Endothelial cell of umbilical vein (primary cell): ENCODE measurements around the gene RPS19. TPM values are rescaled to one million over a fixed set of nuclear protein-coding genes. Genes with fewer than 3 reads are reported as not detected.

Source experiments
- BruUV-seq: library from RNA; stranded (reverse); fragments of 400-500 nt; replicated peaks from 2 replicates; lab custom pipeline; 2021; lab: Mats Ljungman, UMichigan
- CTCF ChIA-PET: fragments of 300-600, 350-600 bp; sonication (Branson Sonifier 250); formaldehyde crosslinking; loops from one replicate; lab custom pipeline; 2021; ENCODE audit warnings: antibody characterized with exemption, inconsistent platforms; lab: Charles Lee
- POLR2A ChIA-PET: fragments of 300-600, 350-600 bp; sonication (Branson Sonifier 250); formaldehyde crosslinking; loops from one replicate; lab custom pipeline; 2021; ENCODE audit warnings: antibody characterized with exemption, inconsistent platforms; lab: Charles Lee
- DNase-seq: peaks from one replicate; pipeline ENCODE4 v3.0.0-alpha.2; 2011; ENCODE audit warnings: low read depth, low spot score
- FAIRE-seq: peaks from 2 replicates; lab custom pipeline; 2011; peaks lifted over from hg19 to GRCh38; lab: Jason Lieb, UNC
- H2AFZ ChIP-seq: 2 replicates; pipeline ENCODE4 v1.6.0; 2012; ENCODE audit warnings: low read depth, low read length, control low read depth, inconsistent platforms
- H3K27ac ChIP-seq: 2 replicates; pipeline ENCODE4 v1.5.1; 2011; ENCODE audit warnings: low read depth, mild to moderate bottlenecking, control low read depth, low read length, moderate library complexity; ENCODE audit not compliant: insufficient read depth
- H3K27me3 ChIP-seq, 2 experiments: 2 replicates each; pipeline versions ENCODE4 v1.6.0 to v1.6.1; 2011; ENCODE audit warnings: low read length in 2 of 2, mixed read lengths in 1 of 2; ENCODE audit not compliant: control insufficient read depth in 2 of 2, insufficient read depth in 2 of 2
- H3K36me3 ChIP-seq, 2 experiments: 2 replicates in 1 of 2; 3 replicates in 1 of 2; pipeline ENCODE4 v1.5.1; 2011; ENCODE audit warnings: low read length in 2 of 2, mild to moderate bottlenecking in 1 of 2, moderate library complexity in 1 of 2; ENCODE audit not compliant: control insufficient read depth in 2 of 2, insufficient read depth in 2 of 2; ENCODE audit errors: extremely low read depth in 1 of 2
- H3K4me1 ChIP-seq: 3 replicates; pipeline ENCODE4 v1.5.1; 2011; ENCODE audit warnings: mild to moderate bottlenecking, low read length; ENCODE audit not compliant: control insufficient read depth, insufficient read depth; ENCODE audit errors: extremely low read depth
- H3K4me2 ChIP-seq: 2 replicates; pipeline ENCODE4 v1.6.1; 2011; ENCODE audit warnings: low read length, control low read depth, mixed read lengths; ENCODE audit not compliant: insufficient read depth
- H3K4me3 ChIP-seq, 3 experiments: fragments of 200-600 bp in 1 of 3; sonication (generic), shearing (Covaris generic) in 1 of 3; replicated peaks in 1 of 3; 2 replicates each; pipeline ENCODE4 v1.5.1; 2011 to 2016; ENCODE audit warnings: control low read depth in 3 of 3, low read length in 3 of 3, mild to moderate bottlenecking in 2 of 3, inconsistent platforms in 1 of 3, low read depth in 1 of 3, moderate library complexity in 1 of 3; ENCODE audit not compliant: insufficient read depth in 1 of 3
- H3K79me2 ChIP-seq: 2 replicates; pipeline ENCODE4 v1.6.0; 2012; ENCODE audit warnings: low read length, inconsistent platforms; ENCODE audit not compliant: control insufficient read depth, insufficient read depth
- H3K9ac ChIP-seq: replicated peaks from 2 replicates; pipeline ENCODE3; 2011; ENCODE audit warnings: low read length, control low read depth; ENCODE audit not compliant: insufficient read depth; ENCODE audit errors: extremely low read depth
- H3K9me1 ChIP-seq: replicated peaks from 3 replicates; pipeline ENCODE4 v1.6.0; 2011; ENCODE audit warnings: mild to moderate bottlenecking, low read length; ENCODE audit not compliant: control insufficient read depth, insufficient read depth; ENCODE audit errors: extremely low read depth
- H3K9me3 ChIP-seq: replicated peaks from 2 replicates; pipeline ENCODE4 v1.5.1; 2012; ENCODE audit warnings: low read length, inconsistent platforms; ENCODE audit not compliant: control insufficient read depth, insufficient read depth
- H4K20me1 ChIP-seq: replicated peaks from 2 replicates; pipeline ENCODE3; 2011; ENCODE audit warnings: mild to moderate bottlenecking, low read length; ENCODE audit not compliant: control insufficient read depth, insufficient read depth; ENCODE audit errors: extremely low read depth
- EZH2 ChIP-seq: IDR thresholded peaks from 2 replicates; pipeline ENCODE4 v1.6.1; 2012; ENCODE audit warnings: borderline replicate concordance, low read depth, mild to moderate bottlenecking, moderate library complexity, low read length, inconsistent platforms; ENCODE audit not compliant: severe bottlenecking
- FOS ChIP-seq: IDR thresholded peaks from 2 replicates; pipeline ENCODE4 v1.6.1; 2011; ENCODE audit warnings: mild to moderate bottlenecking, low read length, moderate library complexity, borderline replicate concordance; ENCODE audit not compliant: insufficient read depth
- GATA2 ChIP-seq: IDR thresholded peaks from 2 replicates; pipeline ENCODE4 v1.7.0; 2011; ENCODE audit warnings: low read depth, mild to moderate bottlenecking, moderate library complexity, mixed read lengths, low read length; ENCODE audit not compliant: insufficient read length, insufficient read depth
- JUN ChIP-seq: IDR thresholded peaks from 2 replicates; pipeline ENCODE4 v1.6.1; 2011; ENCODE audit warnings: borderline replicate concordance, low read depth; ENCODE audit not compliant: insufficient read length, insufficient read depth
- MYC ChIP-seq: IDR thresholded peaks from one replicate; pipeline ENCODE4 v1.6.1; 2011; ENCODE audit warnings: mild to moderate bottlenecking, low read depth, low read length
- POLR2A ChIP-seq: IDR thresholded peaks from 2 replicates; pipeline ENCODE4 v1.6.1; 2012; ENCODE audit warnings: low read depth, mild to moderate bottlenecking, control low read depth, low read length
- POLR2AphosphoS5 ChIP-seq: IDR thresholded peaks from 2 replicates; pipeline ENCODE4 v1.6.1; 2012; ENCODE audit warnings: low read depth, mild to moderate bottlenecking, control low read depth, low read length, moderate library complexity; ENCODE audit not compliant: insufficient read depth
- dilution Hi-C: fragments of 300-500 bp; cut with MboI; formaldehyde crosslinking; loops from one replicate; pipeline ENCODE4 v1.15.0; 2019; ENCODE audit warnings: low sequenced_read_pairs; ENCODE audit not compliant: extremely low pct_ligation_motif_present
- intact Hi-C: fragments of 100-400 bp; cut with micrococcal nuclease; formaldehyde crosslinking; loops from one replicate; pipeline ENCODE4 v1.10.0; 2022
- polyA plus RNA-seq, 4 experiments: library from polyadenylated mRNA; depleted of rRNA in 3 of 4; stranded (reverse) in 3 of 4; unstranded in 1 of 4; fragments of >200 nt; gene quantifications; 2 replicates each; pipeline versions ENCODE4 v1.2.1 to v1.2.3, GENCODE V29; 2011 to 2012; ENCODE audit warnings: missing spikeins in 1 of 4
- total RNA-seq: library from RNA; stranded (reverse); gene quantifications from 2 replicates; pipeline ENCODE4 v1.2.3, GENCODE V29; 2021
- TF ChIP-seq, protein P1 (sequence below): IDR thresholded peaks from 2 replicates; pipeline ENCODE4 v1.6.1; 2011; ENCODE audit not compliant: insufficient read depth, insufficient read length
- TF ChIP-seq, protein P2 (sequence below), 2 donors: IDR thresholded peaks; 1 replicate in 1 of 2; 2 replicates in 1 of 2; pipeline ENCODE4 v1.5.1; 2011; ENCODE audit warnings: low read length in 2 of 2, mild to moderate bottlenecking in 2 of 2, moderate library complexity in 2 of 2, control low read depth in 1 of 2, inconsistent platforms in 1 of 2, low read depth in 1 of 2; ENCODE audit not compliant: insufficient read depth in 1 of 2; ENCODE audit errors: extremely low read depth in 1 of 2

Gene RPS19
- total and polyA plus RNA-seq, 2 donors (not counting 3 experiments of a cell fraction or from before 2014, with no cell fraction given), result 2,234 to 4,353 TPM

DNA sequence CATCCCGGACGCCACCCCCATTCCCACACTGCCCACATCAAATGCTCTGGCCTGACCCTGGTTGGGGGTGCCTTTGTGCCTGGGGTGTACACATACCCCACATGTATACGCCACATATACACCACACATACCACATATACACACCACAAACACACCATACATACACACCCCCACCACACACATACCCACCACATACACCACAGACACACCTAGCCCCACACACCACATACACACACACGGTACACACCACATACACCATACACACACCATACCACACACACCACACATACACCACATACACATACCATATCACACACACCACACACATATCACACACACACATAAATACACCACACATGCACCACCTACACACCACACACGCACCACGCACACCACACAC, 58.0 kb downstream of the RPS19 start:
- Histone ChIP-seq H4K20me1 (no peaks in the 10 kb centered on the region), H3K27me3 (peaks cover 57 to 62% of the 10 kb centered on the region in 2 experiments), H3K9ac (no peak overlapping the region), H3K4me2 (no peak overlapping the region), H3K4me3 (no peak overlapping the region), H3K27ac (no peak overlapping the region), H3K4me1 (no peaks in the 10 kb centered on the region), H3K9me3 (no peaks in the 10 kb centered on the region), H2AFZ (no peak overlapping the region), H3K36me3 (no peaks in the 10 kb centered on the region), H3K79me2 (no peaks in the 10 kb centered on the region), H3K9me1 (no peaks in the 10 kb centered on the region)
- CTCF ChIA-PET, result no interaction called here
- intact Hi-C loops (no loop called here), dilution Hi-C loops (no loop called here)
- DNase-seq (no peak), FAIRE-seq (no peak)
- no TSS peak for BruUV-seq
- no peak for TF ChIP-seq EZH2
- TF ChIP-seq, protein P1, sequence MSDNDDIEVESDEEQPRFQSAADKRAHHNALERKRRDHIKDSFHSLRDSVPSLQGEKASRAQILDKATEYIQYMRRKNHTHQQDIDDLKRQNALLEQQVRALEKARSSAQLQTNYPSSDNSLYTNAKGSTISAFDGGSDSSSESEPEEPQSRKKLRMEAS, result no peak
- no peak for TF ChIP-seq POLR2AphosphoS5
- no peak for TF ChIP-seq MYC
- TF ChIP-seq GATA2, result no peak
- TF ChIP-seq POLR2A, result no peak
- POLR2A ChIA-PET, result no interaction called here

DNA sequence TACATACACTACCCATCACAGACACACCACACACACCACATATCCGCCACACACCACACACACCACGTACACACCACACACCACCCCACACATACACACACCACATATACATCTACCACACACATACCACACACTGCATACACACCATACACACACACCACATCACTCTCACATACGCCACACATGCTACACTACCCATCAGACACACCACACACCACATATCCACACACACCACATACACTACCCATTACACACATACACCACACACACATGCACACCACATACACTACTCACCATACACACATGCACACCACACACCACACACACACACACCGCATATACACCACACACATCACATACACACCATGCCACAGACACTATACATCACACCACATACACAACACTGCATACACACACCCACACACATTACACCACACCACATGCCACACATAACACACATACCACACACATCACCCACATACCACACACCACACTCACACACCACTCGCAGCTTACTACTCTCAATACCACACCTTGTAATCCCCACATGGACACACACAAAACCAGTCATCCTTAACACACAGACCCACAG, 58.7 kb downstream of the RPS19 start:
- dilution Hi-C loops, result no loop called here
- no peak overlapping the region for H3K27ac ChIP-seq
- TF ChIP-seq, protein P1, result no peak
- TF ChIP-seq MYC (no peak), EZH2 (no peak), POLR2A (no peak), POLR2AphosphoS5 (no peak), GATA2 (no peak), FOS (no peak), JUN (no peak)
- TF ChIP-seq, protein P2, sequence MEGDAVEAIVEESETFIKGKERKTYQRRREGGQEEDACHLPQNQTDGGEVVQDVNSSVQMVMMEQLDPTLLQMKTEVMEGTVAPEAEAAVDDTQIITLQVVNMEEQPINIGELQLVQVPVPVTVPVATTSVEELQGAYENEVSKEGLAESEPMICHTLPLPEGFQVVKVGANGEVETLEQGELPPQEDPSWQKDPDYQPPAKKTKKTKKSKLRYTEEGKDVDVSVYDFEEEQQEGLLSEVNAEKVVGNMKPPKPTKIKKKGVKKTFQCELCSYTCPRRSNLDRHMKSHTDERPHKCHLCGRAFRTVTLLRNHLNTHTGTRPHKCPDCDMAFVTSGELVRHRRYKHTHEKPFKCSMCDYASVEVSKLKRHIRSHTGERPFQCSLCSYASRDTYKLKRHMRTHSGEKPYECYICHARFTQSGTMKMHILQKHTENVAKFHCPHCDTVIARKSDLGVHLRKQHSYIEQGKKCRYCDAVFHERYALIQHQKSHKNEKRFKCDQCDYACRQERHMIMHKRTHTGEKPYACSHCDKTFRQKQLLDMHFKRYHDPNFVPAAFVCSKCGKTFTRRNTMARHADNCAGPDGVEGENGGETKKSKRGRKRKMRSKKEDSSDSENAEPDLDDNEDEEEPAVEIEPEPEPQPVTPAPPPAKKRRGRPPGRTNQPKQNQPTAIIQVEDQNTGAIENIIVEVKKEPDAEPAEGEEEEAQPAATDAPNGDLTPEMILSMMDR (IDR thresholded peaks at IDR 0.05; ENCODE audit: extremely low read depth in 1 of 2, insufficient read depth in 1 of 2, low read depth in 1 of 2, low read length in 2 of 2), result no peak
- peaks cover 55 to 60% of the 10 kb centered on the region in 2 experiments for H3K27me3 ChIP-seq
- no peaks in the 10 kb centered on the region for H3K4me1 ChIP-seq
- no peaks in the 10 kb centered on the region for H3K79me2 ChIP-seq
- no TSS peak for BruUV-seq
- DNase-seq (no peak), FAIRE-seq (no peak)
- H4K20me1 ChIP-seq, result no peaks in the 10 kb centered on the region
- no peak overlapping the region for H3K4me2 ChIP-seq
- no peak overlapping the region for H3K4me3 ChIP-seq
- no peak overlapping the region for H2AFZ ChIP-seq
- CTCF ChIA-PET, result interaction anchor here (0.8 kb wide), 1 partner anchor 16 kb away, joined by 3 read pairs; no protein-coding TSS in a partner anchor
- no peaks in the 10 kb centered on the region for H3K9me3 ChIP-seq
- no peaks in the 10 kb centered on the region for H3K36me3 ChIP-seq
- H3K9ac ChIP-seq, result no peak overlapping the region
- H3K9me1 ChIP-seq, result no peaks in the 10 kb centered on the region
- POLR2A ChIA-PET, result no interaction called here
- intact Hi-C loops, result no loop called here
